Activated gamma-delta T cell treated with Interleukin-2 at 50 U/mL for 16 hours (primary cell): Measurements from ENCODE around the gene COX5A.
A peak's percentile ranks its signal among the peaks of the same experiment; 100 is the strongest.

Experiments used
- DNase-seq: peaks from one replicate; pipeline ENCODE4 v3.0.0-alpha.2; 2020

COX5A gene

GRCh38 chr15:74937590-74938371 lies at the start of gene COX5A:
Gene COX5A, minus strand, starts transcription at chr15:74938073. Its CDS starts 59 bp downstream, at chr15:74938014.
- peak; percentile 88 for DNase-seq

- DNase-seq = peak; percentile 8
Measured at GRCh38 chr15:74983725-74984231, 45.9 kb upstream of the COX5A start.

- no peak for DNase-seq
Measured at GRCh38 chr15:74982183-74982582, 44.3 kb upstream of the COX5A start.

GRCh38 chr15:74978503-74978902 lies 40.6 kb upstream of the COX5A start:
- DNase-seq = peak; percentile 62

GRCh38 chr15:74978077-74978476 lies 40.2 kb upstream of the COX5A start:
- no peak for DNase-seq

GRCh38 chr15:74977599-74977998 lies 39.7 kb upstream of the COX5A start:
- DNase-seq = no peak

GRCh38 chr15:74976159-74976558 lies 38.3 kb upstream of the COX5A start:
- DNase-seq = no peak

GRCh38 chr15:74967670-74968069 lies 29.8 kb upstream of the COX5A start:
- no peak for DNase-seq

- DNase-seq = no peak
Measured at GRCh38 chr15:74964794-74965193, 26.9 kb upstream of the COX5A start.

GRCh38 chr15:74963213-74963612 lies 25.3 kb upstream of the COX5A start:
- DNase-seq = no peak

- no peak for DNase-seq
Measured at GRCh38 chr15:74962671-74963070, 24.8 kb upstream of the COX5A start.

- no peak for DNase-seq
Measured at GRCh38 chr15:74962219-74962618, 24.3 kb upstream of the COX5A start.

GRCh38 chr15:74961616-74962015 lies 23.7 kb upstream of the COX5A start:
- DNase-seq = no peak

- no peak for DNase-seq
Measured at GRCh38 chr15:74960995-74961588, 23.2 kb upstream of the COX5A start.

- no peak for DNase-seq
Measured at GRCh38 chr15:74960286-74960685, 22.4 kb upstream of the COX5A start.

- DNase-seq = no peak
Measured at GRCh38 chr15:74959586-74959939, 21.7 kb upstream of the COX5A start.

- no peak for DNase-seq
Measured at GRCh38 chr15:74958908-74959585, 21.2 kb upstream of the COX5A start.

- DNase-seq = no peak
Measured at GRCh38 chr15:74958320-74958907, 20.5 kb upstream of the COX5A start.

- DNase-seq = no peak
Measured at GRCh38 chr15:74957476-74958035, 19.7 kb upstream of the COX5A start.

- peak; percentile 54 for DNase-seq
Measured at GRCh38 chr15:74956648-74957475, 19.0 kb upstream of the COX5A start, which contains the start of gene RPP25. Gene RPP25, minus strand, starts transcription at chr15:74956772. Its CDS starts 189 bp downstream, at chr15:74956583.

- peak; percentile 53 for DNase-seq
Measured at GRCh38 chr15:74955796-74956647, 18.1 kb upstream of the COX5A start.
